Nephron (organoid): Measurements from ENCODE around the gene TECPR1.

Experiments
- H3K27ac Mint-ChIP-seq, 3 experiments: 2 replicates each; pipeline ENCODE4 v1.8.0; 2020; ENCODE audit warnings: mixed read lengths in 3 of 3, mild to moderate bottlenecking in 2 of 3, moderate library complexity in 1 of 3
- H3K27me3 Mint-ChIP-seq: 2 replicates; pipeline ENCODE4 v1.8.0; 2021; ENCODE audit warnings: low read depth, mild to moderate bottlenecking, moderate library complexity, mixed read lengths
- H3K36me3 Mint-ChIP-seq: 2 replicates; pipeline ENCODE4 v1.8.0; 2020; ENCODE audit warnings: low read depth, mixed read lengths
- H3K4me1 Mint-ChIP-seq: 2 replicates; pipeline ENCODE4 v1.8.0; 2020; ENCODE audit warnings: mixed read lengths
- H3K4me3 Mint-ChIP-seq, 3 experiments: 2 replicates each; pipeline ENCODE4 v1.8.0; 2020; ENCODE audit warnings: mild to moderate bottlenecking in 3 of 3, mixed read lengths in 3 of 3, moderate library complexity in 2 of 3
- H3K9me3 Mint-ChIP-seq: 2 replicates; pipeline ENCODE4 v1.8.0; 2020; ENCODE audit warnings: mixed read lengths
- TF ChIP-seq, protein P1 (sequence below), 3 experiments: fragments of 200-600 bp; sonication (generic); IDR thresholded peaks; one replicate each; pipeline ENCODE4 v1.5.0; 2021; ENCODE audit warnings: antibody characterized with exemption in 3 of 3; ENCODE audit not compliant: unreplicated experiment in 3 of 3

TECPR1 gene

GRCh38 chr7:98204670-98205069 is 47.4 kb downstream of the TECPR1 start:
- H3K27me3 Mint-ChIP-seq: no peaks in the 10 kb centered on the region
- TF ChIP-seq, protein P1, sequence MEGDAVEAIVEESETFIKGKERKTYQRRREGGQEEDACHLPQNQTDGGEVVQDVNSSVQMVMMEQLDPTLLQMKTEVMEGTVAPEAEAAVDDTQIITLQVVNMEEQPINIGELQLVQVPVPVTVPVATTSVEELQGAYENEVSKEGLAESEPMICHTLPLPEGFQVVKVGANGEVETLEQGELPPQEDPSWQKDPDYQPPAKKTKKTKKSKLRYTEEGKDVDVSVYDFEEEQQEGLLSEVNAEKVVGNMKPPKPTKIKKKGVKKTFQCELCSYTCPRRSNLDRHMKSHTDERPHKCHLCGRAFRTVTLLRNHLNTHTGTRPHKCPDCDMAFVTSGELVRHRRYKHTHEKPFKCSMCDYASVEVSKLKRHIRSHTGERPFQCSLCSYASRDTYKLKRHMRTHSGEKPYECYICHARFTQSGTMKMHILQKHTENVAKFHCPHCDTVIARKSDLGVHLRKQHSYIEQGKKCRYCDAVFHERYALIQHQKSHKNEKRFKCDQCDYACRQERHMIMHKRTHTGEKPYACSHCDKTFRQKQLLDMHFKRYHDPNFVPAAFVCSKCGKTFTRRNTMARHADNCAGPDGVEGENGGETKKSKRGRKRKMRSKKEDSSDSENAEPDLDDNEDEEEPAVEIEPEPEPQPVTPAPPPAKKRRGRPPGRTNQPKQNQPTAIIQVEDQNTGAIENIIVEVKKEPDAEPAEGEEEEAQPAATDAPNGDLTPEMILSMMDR (IDR thresholded peaks at IDR 0.05; ENCODE audit: unreplicated experiment in 3 of 3): no peak
- H3K4me3 Mint-ChIP-seq: no peak overlapping the region
- H3K4me1 Mint-ChIP-seq: no peaks in the 10 kb centered on the region
- H3K27ac Mint-ChIP-seq: no peak overlapping the region
- no peaks in the 10 kb centered on the region for H3K9me3 Mint-ChIP-seq
- H3K36me3 Mint-ChIP-seq: peaks cover 52% of the 10 kb centered on the region

DNA sequence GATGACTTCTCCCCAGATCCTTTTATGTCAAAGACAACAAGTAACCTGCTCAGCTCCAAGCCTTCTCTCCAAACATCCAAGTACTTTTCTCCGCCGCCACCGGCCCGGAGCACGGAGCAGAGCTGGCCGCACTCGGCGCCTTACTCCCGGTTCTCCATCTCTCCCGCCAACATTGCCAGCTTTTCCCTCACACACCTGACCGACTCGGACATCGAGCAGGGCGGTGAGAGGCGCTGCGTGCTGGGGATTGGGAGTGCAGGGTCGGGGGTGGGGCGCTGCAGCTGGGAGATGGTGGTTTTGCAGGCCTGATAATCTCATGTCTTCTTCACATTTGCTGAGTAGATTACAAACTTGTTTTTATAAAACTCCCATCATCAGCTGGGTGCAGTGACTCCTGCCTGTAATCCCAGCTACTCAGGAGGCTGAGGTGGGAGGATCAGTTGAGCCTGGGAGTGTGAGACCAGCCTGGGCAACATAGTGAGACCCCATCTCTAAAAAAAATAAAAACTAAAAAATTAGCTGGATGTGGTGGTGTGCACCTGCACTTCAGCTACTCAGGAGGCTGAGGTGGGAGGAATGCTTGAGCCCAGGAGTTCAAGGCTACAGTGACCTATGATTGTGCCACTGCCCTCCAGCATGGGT is 47.9 kb downstream of the TECPR1 start:
- peaks cover 3% of the 10 kb centered on the region for H3K9me3 Mint-ChIP-seq
- H3K4me3 Mint-ChIP-seq: no peak overlapping the region
- H3K27me3 Mint-ChIP-seq: no peaks in the 10 kb centered on the region
- no peaks in the 10 kb centered on the region for H3K4me1 Mint-ChIP-seq
- H3K27ac Mint-ChIP-seq: no peak overlapping the region
- TF ChIP-seq, protein P1 (IDR thresholded peaks at IDR 0.05; ENCODE audit: unreplicated experiment in 3 of 3): no peak
- H3K36me3 Mint-ChIP-seq: peaks cover 56% of the 10 kb centered on the region

DNA sequence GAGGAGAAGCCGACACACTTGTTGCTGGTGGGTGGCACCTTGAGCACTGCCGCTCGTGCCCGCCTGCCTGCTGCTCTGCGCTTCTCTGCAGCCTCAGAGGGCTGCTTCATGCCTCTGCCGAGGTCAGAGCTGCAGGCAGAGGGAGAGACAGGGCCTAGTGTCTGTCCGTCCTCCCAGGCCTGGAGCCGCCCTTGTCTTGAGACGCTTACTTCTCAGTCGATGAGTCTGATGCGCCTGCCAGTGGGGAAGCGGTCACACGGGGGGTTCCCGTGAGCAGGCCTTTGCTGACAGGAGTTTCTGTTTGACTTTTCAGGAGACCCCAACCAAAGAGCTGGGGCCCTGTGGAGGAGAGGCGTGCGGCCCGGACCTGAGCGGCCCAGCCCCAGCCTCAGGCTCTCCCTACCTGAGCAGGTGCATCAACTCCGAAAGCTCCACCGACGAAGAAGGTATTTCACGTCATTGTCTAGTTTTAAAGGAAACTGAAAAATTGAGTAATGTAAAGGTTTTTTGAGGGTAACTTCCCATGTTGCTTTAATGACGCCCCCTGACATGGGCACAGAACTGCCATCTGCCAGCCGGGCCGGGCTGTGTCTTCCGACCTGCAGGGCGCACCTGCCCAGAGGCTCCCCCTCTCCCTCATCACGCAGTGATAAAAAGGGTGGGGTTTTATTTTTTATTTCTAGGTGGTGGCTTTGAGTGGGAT is 48.6 kb downstream of the TECPR1 start:
- TF ChIP-seq, protein P1 (IDR thresholded peaks at IDR 0.05; ENCODE audit: unreplicated experiment in 3 of 3): no peak
- no peak overlapping the region for H3K27ac Mint-ChIP-seq
- H3K9me3 Mint-ChIP-seq: peaks cover 5% of the 10 kb centered on the region
- H3K4me1 Mint-ChIP-seq: no peaks in the 10 kb centered on the region
- no peak overlapping the region for H3K4me3 Mint-ChIP-seq
- H3K36me3 Mint-ChIP-seq: peaks cover 59% of the 10 kb centered on the region
- no peaks in the 10 kb centered on the region for H3K27me3 Mint-ChIP-seq

DNA sequence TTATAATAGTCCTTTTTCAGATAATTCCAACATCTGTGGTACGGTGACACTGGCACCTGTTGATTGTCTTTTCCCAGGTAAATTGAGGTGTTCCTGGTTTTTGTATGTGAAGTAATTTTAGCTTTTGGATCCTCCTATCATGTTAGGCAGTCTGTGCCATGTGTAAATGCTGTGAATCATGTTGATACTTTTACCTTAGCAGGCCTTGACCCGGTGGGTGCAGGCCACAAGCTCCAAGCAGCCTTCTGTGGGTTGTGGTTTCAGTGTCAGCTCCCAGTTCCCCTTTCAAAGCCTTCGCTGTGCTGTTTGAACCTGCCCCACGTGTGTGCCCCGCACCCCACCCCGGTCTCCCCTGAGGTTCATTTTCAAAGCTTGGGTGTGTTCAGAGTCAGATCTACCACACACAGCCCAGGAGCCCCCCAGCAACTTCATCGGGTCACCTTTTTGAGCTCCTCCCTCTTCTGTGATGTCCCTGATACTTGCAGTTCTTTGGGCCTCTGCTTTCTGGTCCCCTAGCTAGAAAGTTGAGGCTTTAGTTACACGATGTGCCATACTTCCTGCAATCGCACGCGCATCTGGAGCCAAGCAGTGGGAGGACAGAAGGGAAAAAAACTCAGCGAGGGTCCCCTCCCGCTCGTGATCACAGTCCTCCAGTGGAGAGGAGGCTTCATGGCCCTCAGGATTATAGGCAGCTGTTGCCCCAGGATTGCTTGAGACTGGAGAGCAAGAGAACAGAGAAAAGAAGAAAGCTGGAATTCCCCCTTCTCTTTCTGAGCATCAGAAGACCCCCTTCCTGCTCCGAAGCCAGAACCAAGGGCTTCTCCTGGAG is 49.5 kb downstream of the TECPR1 start:
- Mint-ChIP-seq H3K9me3 (peaks cover 5% of the 10 kb centered on the region), H3K4me3 (no peak overlapping the region), H3K36me3 (peaks cover 64% of the 10 kb centered on the region), H3K27me3 (no peaks in the 10 kb centered on the region), H3K4me1 (no peaks in the 10 kb centered on the region), H3K27ac (no peak overlapping the region)
- TF ChIP-seq, protein P1 (IDR thresholded peaks at IDR 0.05; ENCODE audit: unreplicated experiment in 3 of 3): no peak

GRCh38 chr7:98200364-98200763 is 51.7 kb downstream of the TECPR1 start:
- peaks cover 58% of the 10 kb centered on the region for H3K36me3 Mint-ChIP-seq
- TF ChIP-seq, protein P1 (IDR thresholded peaks at IDR 0.05; ENCODE audit: unreplicated experiment in 3 of 3): no peak
- no peaks in the 10 kb centered on the region for H3K27me3 Mint-ChIP-seq
- H3K4me3 Mint-ChIP-seq: no peak overlapping the region
- H3K27ac Mint-ChIP-seq: no peak overlapping the region
- peaks cover 5% of the 10 kb centered on the region for H3K9me3 Mint-ChIP-seq
- no peaks in the 10 kb centered on the region for H3K4me1 Mint-ChIP-seq
